NCI-H524 treated with DMSO at 0.1 percent for 48 hours (cell line): ENCODE results near the gene NSD2.
A peak's percentile ranks its signal among the peaks of the same experiment; 100 is the strongest.
"Not testable (repeated sequence)": the region's sequence is repeated elsewhere in the genome, so short reads cannot be mapped to it uniquely, and the experiment has no call there.

Experiments
- DNase-seq: peaks from one replicate; lab custom pipeline; 2025; lab: John Stamatoyannopoulos, UW

The NSD2 gene

DNA sequence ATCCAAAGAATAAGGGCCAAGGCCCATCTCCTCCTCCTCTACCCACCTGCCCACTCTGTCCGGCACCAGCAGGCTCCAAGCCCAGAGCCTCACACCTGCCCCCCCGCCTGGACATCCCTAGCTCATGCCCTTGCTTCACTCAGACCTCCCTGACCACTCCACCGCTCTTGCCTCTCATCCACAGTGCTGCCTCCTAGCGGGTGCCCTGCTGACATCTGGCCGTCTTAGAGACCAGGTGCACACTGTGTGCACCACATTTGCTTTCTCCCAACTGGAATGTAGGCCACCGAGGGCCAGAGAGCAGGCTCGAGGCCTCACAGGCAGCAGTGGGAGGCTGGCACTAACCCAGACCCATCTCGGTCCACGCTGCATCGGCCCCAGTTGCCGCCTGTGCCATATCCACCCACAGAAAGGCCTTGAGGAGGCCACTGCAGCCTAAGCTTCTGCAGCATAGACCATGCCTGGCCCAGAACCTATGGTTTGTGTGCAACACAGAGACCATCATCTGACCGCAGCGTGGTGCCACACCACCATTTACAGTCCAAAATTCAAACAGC, 28.8 kb upstream of the NSD2 start:
- DNase-seq, result no peak

DNA sequence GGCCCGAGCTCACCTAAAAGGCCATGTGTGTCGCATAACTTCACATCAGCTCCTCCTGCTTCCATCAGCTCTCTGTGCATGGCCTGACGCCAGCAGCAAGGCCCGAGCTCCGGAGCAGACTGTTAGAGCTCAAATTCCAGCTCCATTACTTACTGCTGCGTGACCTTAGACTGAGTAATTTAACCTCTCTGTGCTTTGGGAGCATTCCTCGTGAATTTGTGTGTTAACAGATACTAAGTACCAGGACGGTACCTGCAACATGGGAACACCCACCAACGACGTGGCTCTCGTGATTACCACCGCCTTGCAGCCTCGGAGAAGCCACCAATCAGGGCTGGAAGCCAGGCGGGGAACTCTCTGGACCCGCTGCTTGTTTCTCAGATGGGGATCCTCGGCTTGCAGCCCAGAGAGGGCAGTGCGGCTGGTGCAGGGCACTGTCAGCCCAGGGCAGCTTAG, 28.2 kb upstream of the NSD2 start:
- no peak for DNase-seq

DNA sequence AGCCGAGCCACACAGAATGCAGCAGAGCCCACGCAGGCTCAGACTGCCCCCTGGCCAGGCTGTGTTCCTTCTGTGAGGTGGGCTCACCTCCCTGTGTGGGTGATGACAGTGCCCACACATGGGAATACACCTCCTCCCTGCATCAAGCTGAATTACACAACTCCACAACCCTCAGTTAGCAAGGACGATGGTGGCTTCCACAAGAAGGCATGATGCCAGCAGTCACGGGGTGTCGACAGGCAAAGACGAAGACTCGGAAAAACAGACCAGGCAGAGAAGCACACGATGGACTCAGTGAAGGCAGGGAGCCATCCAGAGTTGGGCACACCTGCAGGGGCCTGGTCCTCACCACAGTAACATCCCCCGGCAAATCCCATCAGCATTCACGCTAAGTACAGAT, 27.3 kb upstream of the NSD2 start:
- no peak for DNase-seq

DNA sequence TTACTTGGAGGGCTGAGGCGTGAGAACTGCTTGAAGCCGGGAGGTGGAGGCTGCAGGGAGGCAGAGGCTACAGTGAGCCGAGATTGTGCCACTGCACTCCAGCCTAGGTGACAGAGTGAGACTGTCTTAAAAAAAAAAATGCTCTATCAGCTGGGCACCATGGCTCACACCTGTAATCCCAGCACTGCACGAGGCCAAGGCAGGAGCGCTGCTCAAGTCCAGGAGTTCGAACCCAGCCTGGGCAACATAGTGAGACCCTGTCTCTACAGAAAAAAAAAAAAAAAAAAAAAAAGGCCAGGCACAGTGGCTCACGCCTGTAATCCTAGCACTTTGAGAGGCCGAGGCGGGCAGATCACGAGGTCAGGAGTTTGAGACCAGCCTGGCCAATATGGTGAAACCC, 26.6 kb upstream of the NSD2 start:
- DNase-seq, result not testable (repeated sequence)

DNA sequence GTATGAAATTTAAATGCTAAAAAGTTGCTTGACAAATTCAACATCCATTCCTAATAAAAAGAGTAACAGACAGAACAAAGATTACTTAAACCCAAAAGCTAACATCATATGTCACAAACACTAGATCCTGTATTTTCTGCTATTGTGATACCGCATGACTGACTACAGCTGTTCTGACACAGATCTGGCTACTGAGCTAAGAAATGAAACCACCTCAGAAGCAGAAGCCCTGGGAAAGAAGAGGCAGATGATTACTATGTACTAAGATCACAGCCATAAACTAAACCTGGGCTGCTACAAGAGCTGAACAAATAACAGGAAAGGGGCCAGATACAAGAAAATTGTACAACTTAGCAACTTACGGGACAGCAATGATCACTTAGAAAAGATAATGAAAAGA, 24.6 kb upstream of the NSD2 start:
- DNase-seq, result no peak

DNA sequence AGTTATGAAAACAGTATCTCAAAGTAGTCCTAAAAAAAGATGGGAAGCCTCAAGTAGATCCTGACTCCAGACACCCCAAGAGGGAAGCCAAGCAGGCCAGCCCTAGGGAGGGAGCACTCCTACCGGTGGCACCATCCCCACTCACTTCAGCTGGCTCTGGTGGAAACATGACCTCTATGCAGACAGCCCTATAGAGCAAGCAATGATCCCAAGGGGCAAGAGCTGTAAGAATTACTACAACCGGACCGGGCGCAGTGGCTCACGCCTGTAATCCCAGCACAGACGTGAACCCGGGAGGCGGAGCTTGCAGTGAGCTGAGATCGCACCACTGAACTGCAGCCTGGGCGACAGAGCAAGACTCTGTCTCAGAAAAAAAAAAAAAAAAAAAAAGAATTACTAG, 20.9 kb upstream of the NSD2 start:
- DNase-seq, result no peak

DNA sequence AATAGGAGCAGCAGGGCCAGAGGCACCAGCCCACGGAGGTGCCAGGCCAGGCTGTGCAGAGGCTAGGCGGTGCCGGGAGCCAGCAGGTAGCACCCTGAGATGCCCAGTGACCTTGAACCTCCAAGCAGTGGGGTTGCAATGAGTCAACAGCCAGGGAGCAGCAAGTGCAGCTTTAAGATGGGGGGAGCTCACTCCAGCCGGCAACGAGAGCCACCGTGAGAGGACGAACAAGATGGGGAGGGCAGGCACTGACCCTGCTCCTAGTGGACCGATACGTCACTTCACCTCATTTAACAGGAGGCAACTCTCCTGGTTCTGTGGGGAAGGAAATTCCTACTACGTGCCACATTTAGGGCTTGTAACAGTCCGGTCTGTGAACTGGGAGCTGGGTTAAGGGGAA, 20.0 kb upstream of the NSD2 start:
- no peak for DNase-seq

DNA sequence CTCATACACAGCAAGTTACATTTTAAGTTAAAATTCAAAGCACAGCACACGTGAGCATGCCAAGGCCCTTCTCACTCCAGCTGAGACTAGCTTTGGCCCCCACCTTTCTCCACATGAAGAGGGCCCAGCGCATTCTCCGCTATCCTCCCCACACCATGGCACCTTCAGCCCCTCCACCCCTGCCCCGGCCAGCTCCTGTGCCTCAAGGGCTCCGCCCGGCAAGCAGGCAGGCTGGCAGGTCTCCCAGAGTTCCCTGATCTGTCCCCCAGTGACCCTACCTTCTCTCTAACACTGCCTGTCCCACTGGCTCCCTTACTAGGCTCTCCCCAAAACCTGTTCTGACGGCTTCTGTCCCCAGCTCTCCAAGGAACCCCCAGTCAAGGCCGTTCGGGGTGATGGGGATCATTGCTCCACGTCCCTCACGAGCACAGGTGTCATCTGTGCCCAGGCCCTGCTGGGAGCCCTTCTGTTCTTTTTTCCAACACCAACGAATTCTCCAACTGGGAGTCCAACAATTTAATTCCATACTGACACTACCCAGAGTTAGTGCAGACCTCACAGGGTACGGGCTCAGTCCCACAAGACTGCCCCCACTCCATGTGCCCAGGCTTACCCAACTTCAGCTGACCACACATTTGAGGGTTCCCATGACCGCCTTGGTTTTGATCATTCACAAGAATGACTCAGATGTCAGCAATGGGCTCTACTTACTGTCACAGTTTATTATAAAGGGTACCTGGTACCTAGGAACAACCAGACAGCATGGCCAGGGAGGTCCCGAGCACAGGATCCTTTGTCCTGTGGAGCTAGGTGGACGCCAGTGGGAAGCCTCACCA, 19.4 kb upstream of the NSD2 start:
- no peak for DNase-seq

DNA sequence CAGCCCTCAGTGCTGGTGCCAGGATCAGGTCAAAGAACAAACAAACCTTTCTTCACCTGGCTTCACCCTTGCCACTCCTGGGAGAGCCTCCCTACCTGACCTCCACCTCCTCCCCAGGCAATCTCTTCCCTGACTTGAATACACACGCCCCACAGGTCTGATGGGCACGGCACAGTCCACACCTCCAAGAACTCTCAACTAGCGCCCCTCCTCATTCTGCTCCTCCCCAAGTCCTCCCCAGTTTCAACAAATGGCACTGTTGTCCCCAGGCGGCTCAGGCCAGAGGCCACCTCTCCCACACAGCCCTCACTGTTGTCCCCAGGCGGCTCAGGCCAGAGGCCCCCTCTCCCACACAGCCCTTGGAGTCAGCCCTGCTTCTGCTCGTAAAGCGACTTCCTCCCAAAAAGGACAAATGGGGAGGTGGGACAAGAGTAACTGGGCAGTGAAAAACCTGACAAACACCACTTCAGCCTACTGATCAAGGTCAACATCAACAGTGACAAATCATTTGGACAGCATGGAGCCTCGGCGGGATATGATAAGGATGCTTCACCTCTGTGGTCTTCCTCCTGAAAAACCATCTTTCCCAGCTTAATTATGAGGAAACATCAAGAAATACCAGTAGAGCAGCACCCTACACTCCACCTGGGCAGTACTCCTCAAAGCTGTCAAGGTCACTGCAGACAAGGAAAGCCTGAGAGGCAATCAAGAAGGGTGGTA, 18.1 kb upstream of the NSD2 start:
- DNase-seq, result no peak

DNA sequence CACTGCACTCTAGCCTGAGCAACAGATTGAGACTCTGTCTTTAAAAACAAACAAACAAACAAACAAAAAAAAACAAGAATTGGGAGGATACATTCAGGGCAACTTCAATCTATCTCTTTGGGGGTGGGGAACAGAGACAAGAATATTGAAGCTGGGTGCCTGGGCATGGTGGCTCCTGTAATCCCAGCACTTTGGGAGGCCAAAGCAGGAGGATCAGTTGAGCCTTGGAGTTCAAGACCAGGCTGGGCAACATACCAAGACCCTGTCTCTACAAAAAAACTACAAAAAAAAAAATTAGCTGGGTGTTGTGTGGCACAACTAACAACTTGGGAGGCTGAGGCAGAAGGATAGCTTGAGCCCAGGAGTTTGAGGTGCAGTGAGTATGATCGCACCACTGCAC, 16.4 kb upstream of the NSD2 start:
- DNase-seq, result no peak

DNA sequence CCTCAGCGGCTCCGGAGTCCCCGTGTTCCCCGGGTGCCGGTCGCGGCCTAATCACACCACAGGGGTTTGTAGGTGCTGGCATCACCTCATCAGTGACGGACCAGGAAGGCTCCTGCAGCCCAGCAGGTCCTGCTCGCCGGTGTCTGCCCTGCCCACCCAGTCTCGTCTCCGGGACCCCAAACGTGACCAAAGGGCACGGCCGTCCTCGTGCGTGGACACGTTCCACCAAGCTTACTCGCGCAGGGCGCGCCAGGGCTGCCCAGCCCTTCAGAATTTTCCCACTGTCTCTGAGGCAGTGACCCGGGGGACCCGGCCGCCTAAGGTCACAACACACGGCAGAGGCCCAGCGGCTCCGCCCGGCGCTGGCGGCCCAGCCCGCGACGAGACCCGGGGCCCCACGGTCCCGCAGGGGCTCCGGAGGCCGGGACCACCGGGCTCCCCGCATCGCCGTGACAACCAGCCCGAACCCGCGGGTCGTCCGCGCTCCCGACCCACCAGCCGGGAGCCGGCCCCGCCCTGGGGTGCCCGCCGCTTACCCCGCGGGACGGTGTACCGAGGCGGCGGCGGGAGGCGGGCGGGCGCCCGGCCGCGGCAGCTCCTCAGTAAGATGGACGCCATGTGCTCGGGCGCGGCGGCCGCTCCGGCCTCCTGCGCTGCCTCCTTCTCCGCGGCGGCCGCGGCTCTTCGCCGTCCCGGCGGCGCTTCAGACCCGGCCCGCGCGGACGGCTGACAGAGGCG, 15.7 kb upstream of the NSD2 start:
- DNase-seq, result no peak

DNA sequence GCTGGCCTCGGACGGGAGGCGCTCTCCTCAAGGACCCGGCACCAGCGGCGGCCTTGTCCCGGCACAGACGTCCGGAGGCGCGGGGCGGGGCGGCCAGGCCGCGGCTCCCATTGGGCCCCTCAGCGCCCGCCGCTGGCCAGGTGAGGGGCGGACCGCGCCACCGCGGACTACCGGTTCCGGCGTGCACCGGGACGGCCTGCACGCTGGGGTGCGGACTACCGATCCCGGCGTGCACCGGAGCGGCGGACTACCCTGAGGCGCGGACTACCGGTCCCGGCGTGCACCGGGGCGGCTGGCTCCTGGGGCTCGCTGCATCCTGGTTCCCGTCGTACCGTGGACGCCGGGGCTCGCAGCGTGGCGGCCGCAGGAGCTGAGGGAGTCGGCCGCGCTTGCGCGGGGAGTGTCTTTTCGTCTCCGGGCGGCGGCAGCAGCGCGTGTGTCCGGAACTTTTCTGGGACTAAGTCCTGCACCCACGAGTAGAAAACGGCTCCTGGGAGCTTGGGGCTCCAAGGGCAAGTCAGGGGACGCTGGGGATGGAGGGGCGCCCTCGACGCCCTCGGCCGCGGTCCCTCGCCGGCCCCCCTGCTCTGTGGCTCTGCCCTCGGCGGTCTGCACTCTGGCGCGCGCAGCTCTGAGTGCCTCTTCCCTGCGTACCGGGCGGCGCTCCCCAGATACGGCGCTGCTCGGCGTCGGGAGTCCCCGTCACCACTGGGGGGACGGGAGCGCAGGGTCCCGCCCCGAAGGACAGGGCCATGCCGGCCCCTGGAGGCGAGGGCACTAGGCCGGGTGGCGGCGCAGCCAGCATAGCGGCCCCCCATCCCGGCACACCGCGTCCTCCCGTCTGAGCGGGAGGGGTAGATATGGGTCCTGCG, 14.9 kb upstream of the NSD2 start, which contains the start of gene LETM1:
TSS of gene LETM1 (minus strand) at position 86 of the 872 bp plus-strand sequence. CDS start 206 bp downstream, outside the sequence.
- peak; percentile 56 for DNase-seq

DNA sequence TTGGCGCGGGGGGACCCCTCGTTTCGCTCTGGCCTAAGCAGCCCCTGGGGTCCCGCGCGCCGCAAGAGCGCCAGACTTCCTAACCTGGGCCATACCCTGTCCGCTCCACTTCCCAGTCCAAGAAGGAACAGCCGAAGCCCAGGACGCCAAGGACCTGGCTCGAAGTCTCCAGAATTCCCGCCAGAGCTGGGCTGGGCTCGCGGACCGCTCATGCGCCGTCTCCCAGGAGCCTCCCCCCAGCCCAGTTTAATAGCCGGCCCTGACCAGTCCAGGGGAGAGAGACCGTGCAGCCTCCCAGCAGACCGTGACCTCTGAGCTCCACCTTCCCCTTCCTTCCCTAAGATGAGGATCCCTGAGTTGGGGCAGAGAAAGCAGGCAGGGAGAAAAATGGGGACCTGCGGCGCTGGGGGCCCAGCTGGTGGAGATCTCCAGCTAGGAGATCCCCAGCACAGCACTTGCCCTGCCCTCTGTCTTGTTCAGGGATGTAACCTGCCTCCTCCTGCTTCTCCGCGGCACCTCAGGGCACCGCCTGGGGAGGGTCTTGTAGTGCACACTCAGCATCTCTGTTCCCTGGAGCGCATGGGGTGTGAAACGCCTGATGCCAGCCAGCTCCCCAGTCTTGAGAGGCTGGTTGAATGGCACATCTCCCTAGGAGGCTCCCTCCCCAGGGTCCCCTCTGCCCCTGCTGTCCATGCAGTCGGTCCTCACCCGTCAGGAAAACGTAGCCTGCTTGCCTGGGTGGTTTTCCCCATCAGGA, 14.1 kb upstream of the NSD2 start:
- no peak for DNase-seq

DNA sequence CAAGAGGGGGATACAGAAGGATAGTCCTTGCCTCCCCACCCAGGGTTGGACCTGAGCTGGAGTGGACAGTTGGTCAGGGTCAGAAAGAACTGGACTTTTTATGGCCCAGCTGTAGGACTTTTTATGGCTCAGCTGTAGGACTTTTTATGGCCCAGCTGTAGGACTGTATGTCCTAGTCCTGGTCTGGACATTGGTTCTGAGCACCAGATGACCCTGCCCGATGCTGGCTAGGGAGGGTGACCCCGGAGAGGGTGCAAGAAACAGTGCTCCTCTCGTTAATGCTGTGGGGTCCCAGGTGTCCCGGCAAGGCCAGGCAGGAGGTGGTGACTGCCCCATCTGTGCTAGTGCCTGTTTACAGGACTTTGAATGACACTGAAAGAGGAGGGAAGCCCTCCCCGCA, 13.3 kb upstream of the NSD2 start:
- no peak for DNase-seq

DNA sequence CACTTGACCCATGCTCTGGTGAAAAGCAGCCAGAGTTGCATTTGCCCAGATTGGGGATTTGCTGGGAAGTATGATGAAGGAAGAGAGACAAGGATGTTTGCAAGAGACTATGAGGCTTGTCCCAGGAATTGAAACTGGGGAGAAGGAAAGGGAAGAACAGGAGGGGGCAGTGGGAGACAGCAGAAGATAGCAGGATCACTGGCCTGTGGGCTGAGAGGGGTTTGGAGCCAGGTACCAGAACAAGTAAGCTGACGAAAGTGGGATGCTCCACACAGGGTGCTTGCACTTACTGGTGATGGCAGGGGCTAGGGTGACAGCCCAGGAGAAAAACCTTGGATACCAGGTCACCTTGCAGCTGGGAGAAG, 11.8 kb upstream of the NSD2 start:
- DNase-seq, result no peak

DNA sequence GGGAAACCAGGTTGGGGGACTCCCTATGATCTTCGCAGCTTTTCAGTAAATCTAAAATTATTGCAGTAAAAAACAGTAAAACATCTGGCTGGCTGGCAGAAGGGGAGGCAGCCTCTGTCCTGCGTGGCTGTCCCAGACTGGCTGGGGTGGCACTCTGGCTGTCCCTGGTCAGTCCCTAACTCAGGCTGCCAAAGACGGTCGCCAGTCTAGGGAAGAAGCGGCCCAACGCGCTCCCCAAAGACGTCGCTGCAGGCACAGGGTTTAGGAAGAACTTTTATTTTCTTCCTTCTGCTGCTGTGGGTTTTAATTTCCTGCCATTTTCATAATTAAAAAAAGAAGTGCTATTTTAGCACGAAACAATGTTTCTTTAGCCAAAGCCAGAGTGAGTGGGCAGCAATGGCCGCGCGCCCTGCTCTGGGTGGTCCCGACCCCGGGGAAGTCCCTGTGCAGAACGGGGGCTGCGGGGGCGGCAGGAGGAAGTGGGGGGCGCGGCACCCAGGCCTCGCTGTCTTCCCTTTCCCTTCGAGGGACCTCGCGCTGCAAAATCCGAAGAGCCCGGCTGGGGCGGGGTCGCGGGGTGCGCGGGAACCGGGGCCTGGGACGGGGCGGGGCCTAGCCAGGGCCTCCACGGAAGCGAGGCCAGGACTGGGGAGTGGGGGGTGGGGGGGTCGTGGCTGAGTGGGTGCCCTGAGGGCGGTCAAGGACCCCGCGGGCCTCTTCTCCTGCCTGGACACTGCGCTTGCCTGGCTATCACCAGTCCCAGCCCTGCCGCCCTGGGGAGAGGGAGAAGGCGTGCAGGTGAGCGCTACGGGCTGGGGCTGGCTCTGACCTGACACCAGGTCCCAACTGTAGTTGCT, 8.9 kb upstream of the NSD2 start:
- DNase-seq, result no peak

DNA sequence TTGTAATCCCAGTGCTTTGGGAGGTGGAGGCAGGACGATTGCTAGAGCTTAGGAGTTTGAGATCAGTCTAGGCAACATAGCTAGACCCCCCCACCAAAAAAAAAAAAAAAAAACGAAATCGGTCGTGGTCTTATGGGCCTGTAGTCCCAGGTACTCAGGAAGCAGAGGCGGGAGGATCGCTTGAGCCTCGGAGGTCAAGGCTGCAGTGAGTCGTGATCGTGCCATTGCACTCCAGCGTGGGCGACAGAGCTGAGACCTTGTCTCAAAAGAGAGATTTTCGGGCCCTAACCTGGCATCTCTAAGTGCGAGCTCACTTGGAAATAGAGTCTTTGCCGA, 8.3 kb upstream of the NSD2 start:
- DNase-seq, result no peak

DNA sequence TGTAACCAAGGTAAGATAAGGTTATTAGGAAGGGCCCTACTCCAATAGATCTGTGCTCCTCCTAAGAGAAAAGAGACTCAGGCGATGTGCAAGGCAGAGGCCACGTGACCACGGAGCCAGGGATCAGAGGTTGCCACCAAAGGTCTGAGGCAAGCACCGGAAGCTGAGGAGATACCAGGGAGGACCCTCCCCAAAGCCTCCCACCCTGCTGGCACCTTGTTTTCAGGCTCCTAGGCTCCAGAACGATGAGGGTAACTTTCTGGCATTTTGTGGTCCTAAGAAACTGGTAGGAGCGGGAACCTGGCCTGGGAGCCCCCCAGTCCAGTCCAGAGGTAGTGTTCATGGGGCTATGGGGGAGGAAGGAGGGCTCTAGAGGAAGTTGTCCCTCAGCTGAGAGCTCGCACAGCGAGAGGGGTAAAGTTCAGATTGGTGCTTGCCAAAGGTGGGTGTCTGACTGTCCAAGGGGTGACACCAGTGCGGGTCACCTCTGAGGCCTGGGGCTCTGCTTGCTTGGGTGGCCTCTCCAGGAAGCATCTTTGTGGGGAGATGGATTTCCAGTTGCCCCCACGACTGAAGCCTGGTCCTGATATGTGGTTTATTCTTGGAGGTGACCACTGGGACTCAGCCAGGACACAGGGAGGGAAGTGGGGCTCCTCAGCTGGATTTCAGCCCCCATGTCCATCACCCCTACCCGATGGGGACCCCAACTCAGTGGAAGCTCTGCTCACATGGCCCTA, 7.7 kb upstream of the NSD2 start:
- DNase-seq, result no peak
